Endometrial microvascular endothelial cells (primary cell): ENCODE measurements around the gene MSANTD7. TPM values are rescaled to one million over a fixed set of nuclear protein-coding genes. Genes with fewer than 3 reads are reported as not detected.

ENCODE experiments used
- in situ Hi-C: cut with HindIII; loops from 2 replicates; pipeline ENCODE4 v1.10.0; 2017; ENCODE audit warnings: low sequenced_read_pairs, low pct_unique_long_range_greater_than_20kb; ENCODE audit errors: inconsistent ontology term
- total RNA-seq: library from RNA; depleted of rRNA; stranded (reverse); fragments of >200 nt; gene quantifications from one replicate; pipeline ENCODE4 v1.2.3, GENCODE V29; 2015; ENCODE audit errors: inconsistent ontology term

The MSANTD7 gene
- total RNA-seq, 1 donor from 2014 or later: 13.9 TPM

DNA sequence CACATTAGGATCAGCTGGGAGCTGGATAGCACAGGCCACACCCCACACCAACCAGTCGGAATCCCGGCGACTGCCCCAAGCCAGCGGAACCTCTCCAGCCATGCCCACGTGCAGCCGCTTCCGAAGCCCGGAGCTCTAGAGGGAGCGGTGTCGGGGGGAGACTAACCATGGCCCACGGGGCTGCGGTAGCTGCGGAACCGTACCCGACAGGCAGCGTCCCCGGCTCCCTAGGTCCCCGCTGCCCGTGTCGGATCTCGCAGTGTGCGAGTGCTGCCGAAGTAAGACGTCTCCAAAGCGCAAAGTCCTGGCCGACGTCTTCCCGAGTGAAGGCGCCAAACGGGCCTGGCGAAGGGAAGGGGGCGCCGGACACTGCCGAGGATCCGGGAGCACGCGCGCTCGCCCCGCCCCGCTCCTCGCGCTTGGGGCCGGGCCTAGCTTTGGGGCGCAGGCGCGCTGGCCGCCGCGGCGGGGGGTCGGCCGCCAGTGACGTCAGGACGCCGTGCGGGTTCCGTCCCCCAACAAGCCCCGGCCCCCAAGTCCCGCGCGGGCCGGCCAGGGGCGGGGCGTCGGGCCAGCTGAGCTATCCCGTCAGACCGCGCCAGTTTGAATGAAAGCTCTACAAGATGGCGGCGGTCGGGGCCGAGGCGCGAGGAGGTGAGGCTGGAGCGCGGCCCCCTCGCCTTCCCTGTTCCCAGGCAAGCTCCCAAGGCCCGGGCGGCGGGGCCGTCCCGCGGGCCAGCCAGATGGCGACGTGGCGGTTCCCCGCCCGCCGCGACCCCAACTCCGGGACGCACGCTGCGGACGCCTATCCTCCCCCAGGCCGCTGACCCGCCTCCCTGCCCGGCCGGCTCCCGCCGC, 40.4 kb downstream of the MSANTD7 start, which contains the start of gene SUV39H2:
Gene SUV39H2 (plus strand): TSS at position 601 of the 858 bp plus-strand sequence. CDS start 23 bp downstream, at position 624.
- in situ Hi-C loops: no loop called here

DNA sequence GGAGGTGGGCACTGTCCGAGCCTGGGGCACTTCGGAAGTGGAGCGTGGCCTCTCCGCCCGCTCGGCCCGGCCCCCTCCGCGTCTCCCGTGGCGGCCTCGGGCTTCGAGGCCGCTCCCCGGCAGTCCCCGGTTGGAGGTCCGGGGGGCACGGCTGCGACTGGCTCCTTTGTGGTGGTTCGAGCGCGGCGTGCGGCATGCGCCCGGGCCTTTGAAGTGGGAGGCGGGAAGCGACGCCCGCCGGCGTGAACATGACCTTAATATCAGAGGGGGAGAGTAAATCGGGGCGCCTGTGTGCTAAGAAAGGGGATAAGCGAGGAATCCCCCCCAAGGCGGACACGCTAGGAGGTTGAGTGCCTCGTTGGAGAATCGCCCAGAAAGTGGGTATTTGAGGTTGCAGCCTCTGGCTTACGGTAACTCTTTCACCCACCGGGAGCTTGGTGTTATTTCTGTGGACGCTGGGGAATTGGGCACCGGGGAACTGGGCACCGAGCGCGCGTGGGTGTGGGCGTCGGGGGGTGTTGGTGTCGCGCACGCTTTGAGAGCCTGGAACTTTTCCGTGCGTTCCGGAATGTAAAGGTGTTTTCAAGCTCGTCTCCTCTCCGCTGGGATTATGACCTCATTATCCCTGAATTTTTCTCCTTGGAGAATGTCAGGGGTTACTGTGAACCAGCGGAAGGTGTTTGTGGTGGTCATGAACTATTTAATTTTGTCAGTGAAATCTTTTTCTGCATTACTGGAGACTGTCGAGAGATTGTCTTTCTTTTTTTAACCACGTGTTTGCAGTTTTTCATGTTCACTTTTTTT, 41.2 kb downstream of the MSANTD7 start:
- in situ Hi-C loops: no loop called here

DNA sequence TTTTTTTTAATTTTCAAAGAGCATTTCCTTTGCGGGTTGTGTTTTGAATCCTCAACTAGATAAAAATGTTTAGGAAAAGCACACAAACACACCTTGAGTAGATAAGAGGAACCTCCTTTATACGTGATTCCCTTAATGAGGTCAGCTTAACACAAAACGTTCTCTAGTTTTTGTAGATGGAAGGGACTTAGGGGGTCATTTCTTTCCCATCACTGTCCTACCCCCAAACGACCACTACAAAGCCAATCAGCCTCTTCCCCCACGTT, 41.8 kb downstream of the MSANTD7 start:
- in situ Hi-C loops: no loop called here

DNA sequence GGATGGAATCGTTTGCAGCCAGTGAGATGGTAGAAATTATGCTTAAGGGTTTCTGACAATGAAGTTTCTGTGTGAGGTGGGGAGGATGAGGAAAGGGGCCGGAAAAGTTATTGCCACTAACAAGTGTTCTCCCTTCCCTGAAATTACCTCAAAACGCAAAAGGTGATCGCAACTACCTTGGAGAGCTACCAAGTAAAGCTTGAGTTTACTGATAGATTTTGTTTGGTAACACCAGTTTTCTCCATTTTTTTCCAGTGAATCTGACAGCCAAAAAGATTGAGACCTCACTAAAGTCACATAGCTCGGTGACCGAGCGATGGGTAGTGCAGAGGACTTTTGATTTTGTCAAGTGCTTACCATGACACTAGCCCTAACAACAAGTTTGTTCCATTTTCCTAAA, 42.1 kb downstream of the MSANTD7 start:
- in situ Hi-C loops: no loop called here

DNA sequence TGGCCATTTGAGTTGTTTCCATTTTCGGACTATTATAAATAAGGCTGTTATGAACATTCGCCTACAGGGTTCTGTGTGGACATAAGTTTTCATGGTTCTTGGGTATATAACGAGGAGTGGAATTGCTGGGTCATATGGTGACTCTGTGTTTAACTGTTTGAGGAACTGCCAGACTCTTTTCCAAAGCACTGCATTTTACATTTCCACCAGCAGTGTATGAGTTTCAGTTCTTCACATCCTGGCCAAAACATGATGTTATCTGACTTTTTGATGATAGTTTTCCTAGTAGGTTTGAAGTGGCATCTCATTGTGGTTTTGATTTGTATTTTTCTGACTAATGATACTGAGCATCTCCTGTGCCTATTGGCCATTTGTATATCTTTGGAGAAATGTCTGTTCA, 46.0 kb downstream of the MSANTD7 start:
- in situ Hi-C loops: no loop called here

Other genes starting within 250 kb of the MSANTD7 start
- gene FAM107B, start 63.4 kb upstream of the MSANTD7 start, total RNA-seq: 77.7 TPM
- gene CDNF, start 269 bp upstream of the MSANTD7 start, total RNA-seq: not detected
- 18.9 TPM for gene HSPA14, start within 50 bp of the MSANTD7 start, total RNA-seq
- gene SUV39H2, start 40.6 kb downstream of the MSANTD7 start, total RNA-seq: 29.3 TPM
- 5.7 TPM for gene DCLRE1C, start 115.8 kb downstream of the MSANTD7 start, total RNA-seq
- gene MEIG1, start 121.1 kb downstream of the MSANTD7 start, total RNA-seq: not detected
- not detected for gene OLAH, start 205.6 kb downstream of the MSANTD7 start, total RNA-seq